OCI-LY7 (cell line): ENCODE measurements around the gene TBX15. TPM values are rescaled to one million over a fixed set of nuclear protein-coding genes. Genes with fewer than 3 reads are reported as not detected.

Source experiments
- BruUV-seq: library from RNA; stranded (reverse); fragments of 400-500 nt; replicated peaks from 2 replicates; lab custom pipeline; 2021; lab: Mats Ljungman, UMichigan
- CTCF ChIA-PET: fragments of 300-600 bp; sonication (Branson Sonifier 250); formaldehyde crosslinking; loops from one replicate; lab custom pipeline; 2022; ENCODE audit warnings: antibody characterized with exemption; ENCODE audit not compliant: unreplicated experiment; lab: Charles Lee
- POLR2A ChIA-PET: fragments of 300-600 bp; sonication (Branson Sonifier 250); formaldehyde crosslinking; loops from one replicate; lab custom pipeline; 2022; ENCODE audit warnings: antibody characterized with exemption; lab: Charles Lee
- DNase-seq: peaks from one replicate; pipeline ENCODE4 v3.0.0-alpha.2; 2015; ENCODE audit warnings: low spot score
- H2AFZ ChIP-seq: fragments of 200-600 bp; sonication (generic), shearing (Covaris generic); 2 replicates; pipeline ENCODE4 v1.6.1; 2014; ENCODE audit warnings: mild to moderate bottlenecking, antibody characterized with exemption, low read length, moderate library complexity
- H3K27ac ChIP-seq: fragments of 200-600 bp; sonication (generic); 2 replicates; pipeline ENCODE4 v1.5.1; 2014; ENCODE audit warnings: mixed run types, low read depth, mild to moderate bottlenecking, moderate library complexity, low read length, inconsistent platforms; ENCODE audit not compliant: poor library complexity, severe bottlenecking
- H3K36me3 ChIP-seq: fragments of 200-600 bp; sonication (generic); 2 replicates; pipeline ENCODE4 v1.6.1; 2014; ENCODE audit warnings: mild to moderate bottlenecking, antibody characterized with exemption, low read length, moderate library complexity, mixed read lengths; ENCODE audit not compliant: insufficient read depth
- H3K4me1 ChIP-seq: fragments of 200-600 bp; sonication (generic); 2 replicates; pipeline ENCODE4 v1.5.1; 2014; ENCODE audit warnings: mild to moderate bottlenecking, low read length; ENCODE audit not compliant: insufficient read depth, poor library complexity, severe bottlenecking
- H3K4me2 ChIP-seq: fragments of 200-600 bp; sonication (generic); 2 replicates; pipeline ENCODE4 v1.6.1; 2014; ENCODE audit warnings: mild to moderate bottlenecking, low read length
- H3K4me3 ChIP-seq: fragments of 200-600 bp; sonication (generic); 2 replicates; pipeline ENCODE4 v1.5.1; 2014; ENCODE audit warnings: mild to moderate bottlenecking, low read depth, low read length; ENCODE audit not compliant: poor library complexity, severe bottlenecking
- H3K79me2 ChIP-seq: fragments of 200-600 bp; sonication (generic); 2 replicates; pipeline ENCODE4 v1.6.1; 2016; ENCODE audit warnings: low read depth, mild to moderate bottlenecking, low read length, moderate library complexity, mixed read lengths; ENCODE audit not compliant: insufficient read depth
- H3K9me2 ChIP-seq: fragments of 200-600 bp; sonication (generic); 2 replicates; pipeline ENCODE4 v1.6.1; 2016; ENCODE audit warnings: mild to moderate bottlenecking, low read length, mixed read lengths; ENCODE audit not compliant: insufficient read depth
- H3K9me3 ChIP-seq: fragments of 200-600 bp; sonication (generic); 2 replicates; pipeline ENCODE4 v1.6.1; 2014; ENCODE audit warnings: mild to moderate bottlenecking, mixed run types, low read length, mixed read lengths
- H4K20me1 ChIP-seq: fragments of 200-600 bp; sonication (generic); 2 replicates; pipeline ENCODE4 v1.6.1; 2014; ENCODE audit warnings: mild to moderate bottlenecking, antibody characterized with exemption, low read length, moderate library complexity, mixed read lengths; ENCODE audit not compliant: insufficient read depth
- EZH2phosphoT487 ChIP-seq: fragments of 200-600 bp; sonication (generic); IDR thresholded peaks from 2 replicates; pipeline ENCODE4 v1.6.1; 2018; ENCODE audit warnings: low read depth, borderline replicate concordance, mild to moderate bottlenecking, mixed run types, antibody characterized with exemption, low read length, moderate library complexity, mixed read lengths
- intact Hi-C: fragments of 100-400 bp; cut with micrococcal nuclease; formaldehyde crosslinking; loops from one replicate; pipeline ENCODE4 v1.10.0; 2022; ENCODE audit not compliant: unreplicated experiment
- total RNA-seq, 2 experiments: library from RNA; depleted of rRNA in 1 of 2; stranded (reverse); fragments of >200 nt in 1 of 2; shearing (Covaris generic) in 1 of 2; gene quantifications; 2 replicates each; pipeline ENCODE4 v1.2.3, GENCODE V29; 2014 to 2022
- TF ChIP-seq, protein P1 (sequence below): fragments of 200-600 bp; sonication (generic); conservative IDR thresholded peaks from 2 replicates; pipeline ENCODE4 v1.5.1; 2014; ENCODE audit warnings: mild to moderate bottlenecking, antibody characterized with exemption, low read length, moderate library complexity, mixed read lengths

TBX15 gene
- total RNA-seq, 2 experiments from 2014 or later, result 0.22 TPM; not detected in 1

DNA sequence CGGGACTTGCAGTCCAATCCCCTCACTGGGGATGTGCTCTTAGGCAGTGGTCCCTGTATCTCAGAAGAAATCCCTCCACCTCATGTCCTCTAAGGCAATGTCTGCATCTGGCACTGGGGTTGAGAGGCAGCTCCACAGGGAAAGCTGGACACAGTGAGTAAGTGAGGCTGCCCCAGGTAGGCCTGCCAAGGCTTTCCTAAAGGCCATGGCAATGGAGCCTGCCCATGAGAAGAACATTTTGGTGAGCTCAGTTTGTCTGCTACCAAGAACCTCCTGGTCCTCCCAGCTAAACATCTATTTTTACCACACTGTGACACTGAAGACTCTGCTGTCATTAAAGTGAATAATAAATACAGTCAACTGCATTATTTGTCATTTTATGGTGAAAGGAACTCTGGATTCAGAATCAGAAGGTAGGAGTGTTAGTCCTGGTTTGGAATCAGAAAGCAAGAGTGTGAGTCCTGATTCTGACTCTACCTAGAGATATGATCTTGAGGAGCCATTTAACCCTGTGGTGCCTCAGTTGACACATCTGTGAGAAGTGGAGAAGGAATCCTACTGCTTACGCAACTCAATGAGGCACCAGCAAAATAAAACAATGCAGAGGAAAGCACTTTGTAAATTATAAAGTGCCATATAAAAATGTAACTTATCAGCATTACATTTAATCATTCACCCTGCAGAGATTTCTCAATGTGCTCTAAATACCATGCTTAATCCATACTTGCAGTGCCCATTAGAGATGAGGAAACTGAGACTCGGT lies 41.0 kb downstream of the TBX15 start:
- H3K4me2 ChIP-seq, result no peak overlapping the region
- H3K27ac ChIP-seq, result no peak overlapping the region
- no peak overlapping the region for H3K4me3 ChIP-seq
- H3K79me2 ChIP-seq, result no peaks in the 10 kb centered on the region
- intact Hi-C loops, result loop anchor here (5.0 kb wide), 1 partner anchor 50 kb away; no protein-coding TSS in a partner anchor
- POLR2A ChIA-PET, result no interaction called here
- no peaks in the 10 kb centered on the region for H4K20me1 ChIP-seq
- BruUV-seq, result no TSS peak
- no peaks in the 10 kb centered on the region for H3K9me2 ChIP-seq
- no peaks in the 10 kb centered on the region for H3K9me3 ChIP-seq
- H2AFZ ChIP-seq, result no peak overlapping the region
- CTCF ChIA-PET, result no interaction called here
- no peaks in the 10 kb centered on the region for H3K4me1 ChIP-seq
- H3K36me3 ChIP-seq, result no peaks in the 10 kb centered on the region
- no peak for DNase-seq
- TF ChIP-seq EZH2phosphoT487, result no peak
- TF ChIP-seq, protein P1, sequence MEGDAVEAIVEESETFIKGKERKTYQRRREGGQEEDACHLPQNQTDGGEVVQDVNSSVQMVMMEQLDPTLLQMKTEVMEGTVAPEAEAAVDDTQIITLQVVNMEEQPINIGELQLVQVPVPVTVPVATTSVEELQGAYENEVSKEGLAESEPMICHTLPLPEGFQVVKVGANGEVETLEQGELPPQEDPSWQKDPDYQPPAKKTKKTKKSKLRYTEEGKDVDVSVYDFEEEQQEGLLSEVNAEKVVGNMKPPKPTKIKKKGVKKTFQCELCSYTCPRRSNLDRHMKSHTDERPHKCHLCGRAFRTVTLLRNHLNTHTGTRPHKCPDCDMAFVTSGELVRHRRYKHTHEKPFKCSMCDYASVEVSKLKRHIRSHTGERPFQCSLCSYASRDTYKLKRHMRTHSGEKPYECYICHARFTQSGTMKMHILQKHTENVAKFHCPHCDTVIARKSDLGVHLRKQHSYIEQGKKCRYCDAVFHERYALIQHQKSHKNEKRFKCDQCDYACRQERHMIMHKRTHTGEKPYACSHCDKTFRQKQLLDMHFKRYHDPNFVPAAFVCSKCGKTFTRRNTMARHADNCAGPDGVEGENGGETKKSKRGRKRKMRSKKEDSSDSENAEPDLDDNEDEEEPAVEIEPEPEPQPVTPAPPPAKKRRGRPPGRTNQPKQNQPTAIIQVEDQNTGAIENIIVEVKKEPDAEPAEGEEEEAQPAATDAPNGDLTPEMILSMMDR, result no peak

GRCh38 chr1:118945489-118945888 lies 42.7 kb downstream of the TBX15 start:
- Histone ChIP-seq H3K36me3 (no peaks in the 10 kb centered on the region), H3K79me2 (no peaks in the 10 kb centered on the region), H3K4me1 (no peaks in the 10 kb centered on the region), H3K9me2 (no peaks in the 10 kb centered on the region), H3K4me2 (no peak overlapping the region), H4K20me1 (no peaks in the 10 kb centered on the region), H3K9me3 (no peaks in the 10 kb centered on the region), H2AFZ (no peak overlapping the region), H3K27ac (no peak overlapping the region), H3K4me3 (no peak overlapping the region)
- no TSS peak for BruUV-seq
- intact Hi-C loops, result loop anchor here (5.0 kb wide), 1 partner anchor 48 kb away; no protein-coding TSS in a partner anchor
- POLR2A ChIA-PET, result no interaction called here
- TF ChIP-seq, protein P1, result no peak
- no peak for TF ChIP-seq EZH2phosphoT487
- CTCF ChIA-PET, result no interaction called here
- no peak for DNase-seq

DNA sequence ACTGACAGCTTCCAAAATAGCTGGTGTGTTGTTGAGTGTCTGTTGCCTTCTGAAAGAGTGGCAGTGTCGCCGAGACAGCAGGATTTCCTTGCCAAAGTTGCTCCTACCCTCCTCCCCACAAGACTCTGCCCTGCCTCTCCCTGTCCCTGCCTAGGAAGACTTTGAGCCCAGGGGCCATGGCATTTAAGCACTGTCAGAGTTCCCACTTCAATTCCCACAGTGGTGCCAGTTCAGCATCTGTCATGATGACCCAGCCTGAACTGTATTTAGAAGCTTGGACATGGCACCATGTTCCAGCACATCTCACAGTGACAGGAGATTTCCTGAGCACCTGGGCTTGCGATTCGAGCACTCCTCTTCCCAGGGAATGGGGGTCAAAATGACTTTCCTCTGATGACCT lies 43.6 kb downstream of the TBX15 start:
- no peak overlapping the region for H3K4me2 ChIP-seq
- intact Hi-C loops, result no loop called here
- no peaks in the 10 kb centered on the region for H3K36me3 ChIP-seq
- no peak overlapping the region for H2AFZ ChIP-seq
- ChIA-PET POLR2A (no interaction called here), CTCF (no interaction called here)
- DNase-seq, result no peak
- H3K79me2 ChIP-seq, result no peaks in the 10 kb centered on the region
- no peaks in the 10 kb centered on the region for H3K9me2 ChIP-seq
- no TSS peak for BruUV-seq
- no peaks in the 10 kb centered on the region for H3K9me3 ChIP-seq
- no peaks in the 10 kb centered on the region for H3K4me1 ChIP-seq
- H3K4me3 ChIP-seq, result no peak overlapping the region
- H3K27ac ChIP-seq, result no peak overlapping the region
- TF ChIP-seq EZH2phosphoT487, result no peak
- no peaks in the 10 kb centered on the region for H4K20me1 ChIP-seq
